Mucosa of descending colon (tissue), 3 donors: ENCODE results near the gene URB1. TPM values are rescaled to one million over a fixed set of nuclear protein-coding genes. Genes with fewer than 3 reads are reported as not detected.

Experiments
- ATAC-seq: fragments of 200-7000 bp; cut with Tn5 transposase; one replicate; pipeline ENCODE4 v1.9.1; 2020; ENCODE audit warnings: mild to moderate bottlenecking, moderate library complexity
- DNase-seq, 3 donors: peaks; one replicate each; pipeline ENCODE4 v3.0.0-alpha.2; 2020
- H3K36me3 ChIP-seq: fragments of 200-600 bp; one replicate; pipeline ENCODE4 v1.8.0; 2021; ENCODE audit warnings: low read depth, mild to moderate bottlenecking
- H3K4me1 ChIP-seq: fragments of 200-600 bp; one replicate; pipeline ENCODE4 v1.8.0; 2021; ENCODE audit warnings: low read depth, mild to moderate bottlenecking
- H3K4me3 ChIP-seq: fragments of 200-600 bp; one replicate; pipeline ENCODE4 v1.8.0; 2021; ENCODE audit warnings: mild to moderate bottlenecking
- H3K9me3 ChIP-seq: fragments of 200-600 bp; one replicate; pipeline ENCODE4 v1.8.0; 2021; ENCODE audit warnings: mild to moderate bottlenecking
- intact Hi-C, 2 donors: fragments of 100-400 bp; cut with DNase I in 1 of 2; cut with micrococcal nuclease in 1 of 2; formaldehyde crosslinking; loops; one replicate each; pipeline versions ENCODE4 v1.11.0 to v1.11.1; 2022; cut with DNase I, micrococcal nuclease
- total RNA-seq, 3 donors: library from RNA; stranded (reverse); fragmentation: NEBNext Ultra II Directional in 2 of 3; extraction: Animal tissue kit (Norgen Biotek cat#: 25700) in 2 of 3; gene quantifications; one replicate each; pipeline versions ENCODE4 v1.2.1 to v1.2.4, GENCODE V29; 2021 to 2023
- TF ChIP-seq, protein P1 (sequence below): fragments of 200-600 bp; IDR thresholded peaks from one replicate; pipeline ENCODE4 v1.8.0; 2022; ENCODE audit warnings: antibody characterized with exemption, mild to moderate bottlenecking
- donor health status: DM: no; HTN: no; CAD: no; lungs with moderate emphysema.
- donor health status: DM: no; HTN: no; CAD: no.
- donor health status: DM: no; HTN: yes; CAD: no.

URB1 gene
- total RNA-seq, 3 donors from 2014 or later, result 8.4 to 13.5 (median 8.7) TPM

DNA sequence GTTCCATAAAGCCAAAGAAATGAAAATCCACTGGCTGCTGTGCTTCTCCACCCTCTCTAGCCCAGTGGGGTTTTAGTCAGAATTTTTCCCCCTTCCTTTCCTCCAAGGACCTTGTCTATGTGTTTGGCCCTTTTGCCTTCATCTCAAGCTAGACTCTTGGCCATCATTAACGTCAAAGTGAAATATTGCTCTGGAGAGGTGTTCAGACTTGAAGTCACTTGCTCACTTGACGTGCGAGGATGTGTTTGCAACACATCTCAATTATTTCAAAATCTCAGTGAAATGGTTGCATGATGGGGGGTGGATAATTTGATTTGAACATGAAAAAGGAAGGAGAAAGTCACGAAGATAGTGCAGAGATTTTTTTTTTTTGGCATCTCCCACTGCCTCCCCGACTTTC is 33.3 kb upstream of the URB1 start:
- no peaks in the 10 kb centered on the region for H3K4me1 ChIP-seq
- TF ChIP-seq, protein P1, sequence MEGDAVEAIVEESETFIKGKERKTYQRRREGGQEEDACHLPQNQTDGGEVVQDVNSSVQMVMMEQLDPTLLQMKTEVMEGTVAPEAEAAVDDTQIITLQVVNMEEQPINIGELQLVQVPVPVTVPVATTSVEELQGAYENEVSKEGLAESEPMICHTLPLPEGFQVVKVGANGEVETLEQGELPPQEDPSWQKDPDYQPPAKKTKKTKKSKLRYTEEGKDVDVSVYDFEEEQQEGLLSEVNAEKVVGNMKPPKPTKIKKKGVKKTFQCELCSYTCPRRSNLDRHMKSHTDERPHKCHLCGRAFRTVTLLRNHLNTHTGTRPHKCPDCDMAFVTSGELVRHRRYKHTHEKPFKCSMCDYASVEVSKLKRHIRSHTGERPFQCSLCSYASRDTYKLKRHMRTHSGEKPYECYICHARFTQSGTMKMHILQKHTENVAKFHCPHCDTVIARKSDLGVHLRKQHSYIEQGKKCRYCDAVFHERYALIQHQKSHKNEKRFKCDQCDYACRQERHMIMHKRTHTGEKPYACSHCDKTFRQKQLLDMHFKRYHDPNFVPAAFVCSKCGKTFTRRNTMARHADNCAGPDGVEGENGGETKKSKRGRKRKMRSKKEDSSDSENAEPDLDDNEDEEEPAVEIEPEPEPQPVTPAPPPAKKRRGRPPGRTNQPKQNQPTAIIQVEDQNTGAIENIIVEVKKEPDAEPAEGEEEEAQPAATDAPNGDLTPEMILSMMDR, result no peak
- ATAC-seq (no peak), DNase-seq (no peak)
- H3K4me3 ChIP-seq, result no peak overlapping the region
- intact Hi-C loops, result no loop called here
- H3K36me3 ChIP-seq, result no peaks in the 10 kb centered on the region
- H3K9me3 ChIP-seq, result no peaks in the 10 kb centered on the region

DNA sequence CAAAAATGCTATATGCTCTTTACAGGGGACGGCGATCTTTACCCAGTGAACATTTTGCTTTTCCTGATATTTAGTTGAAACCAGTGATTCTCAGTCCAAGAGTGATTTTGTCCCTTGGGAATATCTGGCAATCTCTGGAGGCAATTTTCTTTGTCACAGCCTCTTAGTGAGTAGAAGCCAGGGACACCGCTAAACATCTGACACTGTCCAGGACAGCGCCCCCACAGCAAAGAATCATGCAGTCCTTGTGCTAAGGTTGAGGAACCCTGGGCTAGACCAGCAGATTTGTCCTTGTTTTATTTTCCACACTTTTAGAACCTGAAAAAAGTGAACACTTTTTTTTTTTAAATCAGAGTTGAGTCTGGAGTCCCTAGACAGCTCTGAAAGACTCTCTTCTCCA is 32.8 kb upstream of the URB1 start:
- H3K4me1 ChIP-seq, result no peaks in the 10 kb centered on the region
- no peak overlapping the region for H3K4me3 ChIP-seq
- intact Hi-C loops, result no loop called here
- DNase-seq (no peak), ATAC-seq (no peak)
- H3K36me3 ChIP-seq, result no peaks in the 10 kb centered on the region
- TF ChIP-seq, protein P1, result no peak
- no peaks in the 10 kb centered on the region for H3K9me3 ChIP-seq

DNA sequence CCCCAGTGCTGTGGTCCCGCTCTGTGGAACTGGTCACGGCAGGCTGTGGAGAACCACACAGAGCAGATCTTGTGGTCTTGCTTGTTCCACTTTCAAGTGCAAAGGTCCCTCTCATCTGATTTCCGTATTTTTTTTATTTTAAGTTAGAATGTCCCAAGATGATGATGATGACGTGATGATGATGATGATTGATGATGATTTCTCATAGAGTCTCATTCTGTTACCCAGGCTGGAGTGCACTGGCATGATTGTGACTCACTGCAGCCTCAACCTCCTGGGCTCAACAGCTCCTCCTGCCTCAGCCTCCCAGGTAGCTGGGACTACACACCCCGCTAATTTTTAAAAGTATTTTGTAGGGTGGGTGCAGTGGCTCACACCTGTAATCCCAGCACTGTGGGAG is 31.9 kb upstream of the URB1 start:
- Histone ChIP-seq H3K4me1 (no peaks in the 10 kb centered on the region), H3K36me3 (no peaks in the 10 kb centered on the region), H3K4me3 (no peak overlapping the region), H3K9me3 (no peaks in the 10 kb centered on the region)
- DNase-seq, result no peak
- TF ChIP-seq, protein P1, result no peak
- intact Hi-C loops, result no loop called here
- ATAC-seq, result no peak

DNA sequence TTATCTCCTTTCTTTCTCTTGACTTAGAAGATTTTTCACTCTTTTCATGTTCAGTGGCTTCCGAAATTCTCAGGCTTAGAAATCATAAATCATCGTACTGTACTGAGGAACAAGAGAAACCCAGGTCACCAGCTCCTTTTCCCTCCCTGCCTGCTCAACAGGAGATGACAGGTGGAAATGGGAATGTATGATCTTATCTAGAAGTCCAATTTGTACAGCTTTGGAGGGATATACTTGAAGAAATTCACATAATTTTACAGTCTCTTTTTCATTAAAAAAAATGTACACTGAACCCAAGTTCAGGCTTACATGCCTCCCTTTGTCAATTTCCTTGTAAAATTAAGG is 31.4 kb upstream of the URB1 start:
- no peak for ATAC-seq

DNA sequence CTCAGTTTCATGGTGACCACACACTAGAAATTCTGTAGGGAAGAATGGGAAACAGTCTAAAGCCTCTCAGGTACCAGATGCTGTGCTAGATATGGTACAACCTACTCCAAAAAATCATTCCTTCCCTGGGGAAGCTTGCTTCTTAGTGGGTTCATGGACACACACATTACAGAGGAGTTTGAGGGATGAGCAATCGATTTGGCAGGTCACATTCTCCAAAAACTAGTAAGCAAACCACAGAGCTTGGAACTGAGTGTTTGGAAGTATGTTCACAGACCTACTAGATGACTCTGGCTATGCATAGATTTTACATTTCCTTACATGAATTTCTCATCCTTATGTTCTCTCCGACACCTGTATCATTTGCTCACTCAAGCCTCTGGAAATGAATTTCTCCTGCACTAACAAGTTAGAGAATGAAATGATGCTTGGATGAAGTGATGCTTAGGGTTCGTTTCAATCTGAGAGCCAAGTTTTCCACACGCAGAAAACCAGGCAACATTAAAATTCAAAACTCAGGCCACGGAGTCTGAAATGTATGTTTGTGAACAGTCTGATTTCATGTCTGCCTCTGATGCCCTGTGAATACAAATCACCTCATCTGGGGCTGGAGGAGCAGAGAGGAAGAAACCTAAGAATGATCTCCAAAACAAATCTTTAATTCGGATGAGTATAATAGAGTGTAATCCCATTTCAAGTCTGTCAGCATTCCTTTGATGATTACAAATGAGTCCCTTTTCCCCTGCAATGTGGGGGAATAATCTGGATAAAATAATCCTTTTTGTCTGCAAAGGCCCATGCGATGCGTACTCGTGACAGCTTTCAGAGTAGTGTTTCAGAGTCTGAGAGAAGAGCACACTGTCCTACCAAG is 30.7 kb upstream of the URB1 start:
- H3K9me3 ChIP-seq, result no peaks in the 10 kb centered on the region
- TF ChIP-seq, protein P1, result no peak
- no peak for ATAC-seq
- intact Hi-C loops, result no loop called here
- H3K4me1 ChIP-seq, result no peaks in the 10 kb centered on the region
- no peak for DNase-seq
- no peak overlapping the region for H3K4me3 ChIP-seq
- H3K36me3 ChIP-seq, result no peaks in the 10 kb centered on the region

More for the DNA sequence above, 31.4 kb upstream of the URB1 start:
- TF ChIP-seq, protein P1, result no peak
- no peak for DNase-seq
- Histone ChIP-seq H3K36me3 (no peaks in the 10 kb centered on the region), H3K9me3 (no peaks in the 10 kb centered on the region), H3K4me3 (no peak overlapping the region), H3K4me1 (no peaks in the 10 kb centered on the region)
- intact Hi-C loops, result no loop called here
